ENCODE results near the gene FTO. TPM values are rescaled to one million over a fixed set of nuclear protein-coding genes. Genes with fewer than 3 reads are reported as not detected.

Gene FTO
- total RNA-seq, 1 experiment from 2014 or later, result 57.4 TPM

DNA sequence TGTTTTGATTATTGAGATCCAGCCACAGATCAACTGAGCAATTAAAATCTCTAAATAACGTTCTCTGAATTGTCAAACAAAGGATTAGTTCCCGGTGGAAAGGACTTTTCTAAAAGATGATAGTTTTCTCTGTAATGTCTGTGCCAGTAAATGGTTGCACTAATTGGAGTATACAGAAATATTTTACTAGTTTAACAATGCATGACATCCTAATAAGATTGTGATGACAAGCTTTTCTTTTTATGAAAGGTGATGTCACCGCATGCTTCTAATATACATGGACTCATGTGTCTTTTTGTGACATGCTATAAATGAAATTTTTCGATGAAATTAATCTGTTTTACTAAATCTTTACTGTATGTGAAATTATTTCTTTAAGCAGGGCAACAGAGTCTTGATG is 371.5 kb downstream of the FTO start (continued):
- TF ChIP-seq, protein P1, sequence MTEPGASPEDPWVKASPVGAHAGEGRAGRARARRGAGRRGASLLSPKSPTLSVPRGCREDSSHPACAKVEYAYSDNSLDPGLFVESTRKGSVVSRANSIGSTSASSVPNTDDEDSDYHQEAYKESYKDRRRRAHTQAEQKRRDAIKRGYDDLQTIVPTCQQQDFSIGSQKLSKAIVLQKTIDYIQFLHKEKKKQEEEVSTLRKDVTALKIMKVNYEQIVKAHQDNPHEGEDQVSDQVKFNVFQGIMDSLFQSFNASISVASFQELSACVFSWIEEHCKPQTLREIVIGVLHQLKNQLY (CRISPR knock-in tag; IDR thresholded peaks at IDR 0.05), result no peak

DNA sequence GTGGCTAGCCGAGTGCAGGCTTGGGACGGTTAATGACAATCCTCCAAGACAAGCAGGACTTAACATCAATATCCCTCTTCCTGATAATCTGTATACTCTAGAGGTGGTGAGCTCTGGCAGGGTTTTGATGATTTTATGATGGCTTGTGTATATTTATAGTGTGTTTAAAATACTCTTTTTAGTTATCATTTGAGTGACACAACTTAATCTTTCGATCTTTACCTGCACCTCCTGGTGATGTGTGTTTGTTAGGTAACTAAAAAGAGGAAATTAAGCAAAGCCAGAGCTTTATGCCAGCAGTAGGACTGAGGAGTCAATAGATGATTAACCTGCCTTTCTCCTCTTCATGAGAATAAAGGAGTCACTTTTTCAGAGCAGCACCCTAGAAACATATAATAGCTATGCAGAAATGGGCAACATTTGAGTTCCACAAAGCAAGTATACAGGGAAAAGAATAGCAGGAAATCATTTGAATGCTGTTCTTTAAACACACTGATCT is 372.1 kb downstream of the FTO start:
- Mint-ChIP-seq H3K27me3 (ENCODE audit: low read depth) (no peaks in the 10 kb centered on the region), H3K36me3 (no peaks in the 10 kb centered on the region), H3K4me3 (no peak overlapping the region), H3K9me3 (no peaks in the 10 kb centered on the region), H3K27ac (no peak overlapping the region), H3K4me1 (peaks cover 15% of the 10 kb centered on the region)
- POLR2A ChIA-PET, result no interaction called here
- no peak for DNase-seq (ENCODE audit: low spot score)
- ATAC-seq, result no peak
- CTCF ChIA-PET, result no interaction called here
- TF ChIP-seq NFE2L1 (CRISPR knock-in tag; IDR thresholded peaks at IDR 0.05), result no peak

DNA sequence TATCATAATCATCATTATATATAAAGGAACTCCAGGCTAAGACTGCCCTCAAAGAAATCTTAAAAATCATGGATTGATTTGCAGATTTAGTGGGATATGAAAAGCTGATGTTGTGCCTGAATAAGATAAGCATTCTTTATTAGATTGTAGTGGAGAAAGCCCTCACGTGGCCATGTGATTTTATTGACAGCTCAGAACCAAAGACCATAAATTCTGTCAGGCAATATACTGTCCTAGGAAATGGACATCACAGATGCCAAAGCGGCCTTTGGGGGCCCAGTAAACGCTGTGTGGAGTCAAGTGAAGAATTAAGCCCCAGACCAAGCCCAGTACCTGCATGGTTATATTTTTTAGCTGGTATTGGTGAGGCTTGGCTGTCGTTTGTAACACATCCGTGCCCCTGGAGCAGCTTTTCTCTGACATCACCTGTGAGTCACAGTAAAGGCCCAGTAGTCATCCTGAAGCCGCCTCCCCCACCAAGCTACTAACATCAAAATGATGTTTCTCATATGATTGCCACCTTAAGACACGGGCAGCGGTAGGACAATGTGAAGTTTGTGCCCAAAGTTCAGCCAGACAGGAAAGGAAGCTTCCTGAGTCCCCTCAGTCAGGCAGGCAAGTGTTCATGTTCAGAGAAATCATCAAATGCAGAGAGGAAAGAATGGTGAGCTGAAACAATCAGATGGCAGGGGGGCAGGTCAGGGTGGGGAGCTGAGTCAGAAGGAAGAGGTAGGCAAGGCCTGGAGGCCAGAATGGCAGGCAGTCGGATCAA is 373.3 kb downstream of the FTO start:
- no peak for DNase-seq (ENCODE audit: low spot score)
- Mint-ChIP-seq H3K4me3 (no peak overlapping the region), H3K4me1 (peaks cover 11% of the 10 kb centered on the region), H3K36me3 (no peaks in the 10 kb centered on the region), H3K9me3 (no peaks in the 10 kb centered on the region), H3K27me3 (ENCODE audit: low read depth) (no peaks in the 10 kb centered on the region), H3K27ac (no peak overlapping the region)
- ChIA-PET POLR2A (interaction anchor here (1.0 kb wide), 1 partner anchor 9 kb away, joined by 3 read pairs; no protein-coding TSS in a partner anchor), CTCF (interaction anchor here (0.6 kb wide), 1 partner anchor 1165 kb away, joined by 3 read pairs; no protein-coding TSS in a partner anchor)
- no peak for ATAC-seq
- TF ChIP-seq, protein P2, sequence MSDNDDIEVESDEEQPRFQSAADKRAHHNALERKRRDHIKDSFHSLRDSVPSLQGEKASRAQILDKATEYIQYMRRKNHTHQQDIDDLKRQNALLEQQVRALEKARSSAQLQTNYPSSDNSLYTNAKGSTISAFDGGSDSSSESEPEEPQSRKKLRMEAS (CRISPR knock-in tag; IDR thresholded peaks at IDR 0.05), result no peak
- TF ChIP-seq SOX15 (CRISPR knock-in tag; IDR thresholded peaks at IDR 0.05) (no peak), SMAD3 (CRISPR knock-in tag; IDR thresholded peaks at IDR 0.05; ENCODE audit: borderline replicate concordance) (no peak), CREM (CRISPR knock-in tag; IDR thresholded peaks at IDR 0.05) (no peak), ZBTB21 (CRISPR knock-in tag; IDR thresholded peaks at IDR 0.05; ENCODE audit: borderline replicate concordance) (no peak), CREB1 (CRISPR knock-in tag; IDR thresholded peaks at IDR 0.05) (no peak), FOXJ3 (CRISPR knock-in tag; IDR thresholded peaks at IDR 0.05; ENCODE audit: borderline replicate concordance) (no peak), ETV6 (CRISPR knock-in tag; IDR thresholded peaks at IDR 0.05) (no peak), ATF1 (CRISPR knock-in tag; IDR thresholded peaks at IDR 0.05) (no peak)
- TF ChIP-seq, protein P3, sequence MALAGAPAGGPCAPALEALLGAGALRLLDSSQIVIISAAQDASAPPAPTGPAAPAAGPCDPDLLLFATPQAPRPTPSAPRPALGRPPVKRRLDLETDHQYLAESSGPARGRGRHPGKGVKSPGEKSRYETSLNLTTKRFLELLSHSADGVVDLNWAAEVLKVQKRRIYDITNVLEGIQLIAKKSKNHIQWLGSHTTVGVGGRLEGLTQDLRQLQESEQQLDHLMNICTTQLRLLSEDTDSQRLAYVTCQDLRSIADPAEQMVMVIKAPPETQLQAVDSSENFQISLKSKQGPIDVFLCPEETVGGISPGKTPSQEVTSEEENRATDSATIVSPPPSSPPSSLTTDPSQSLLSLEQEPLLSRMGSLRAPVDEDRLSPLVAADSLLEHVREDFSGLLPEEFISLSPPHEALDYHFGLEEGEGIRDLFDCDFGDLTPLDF (CRISPR knock-in tag; IDR thresholded peaks at IDR 0.05), result no peak
- TF ChIP-seq, protein P4, sequence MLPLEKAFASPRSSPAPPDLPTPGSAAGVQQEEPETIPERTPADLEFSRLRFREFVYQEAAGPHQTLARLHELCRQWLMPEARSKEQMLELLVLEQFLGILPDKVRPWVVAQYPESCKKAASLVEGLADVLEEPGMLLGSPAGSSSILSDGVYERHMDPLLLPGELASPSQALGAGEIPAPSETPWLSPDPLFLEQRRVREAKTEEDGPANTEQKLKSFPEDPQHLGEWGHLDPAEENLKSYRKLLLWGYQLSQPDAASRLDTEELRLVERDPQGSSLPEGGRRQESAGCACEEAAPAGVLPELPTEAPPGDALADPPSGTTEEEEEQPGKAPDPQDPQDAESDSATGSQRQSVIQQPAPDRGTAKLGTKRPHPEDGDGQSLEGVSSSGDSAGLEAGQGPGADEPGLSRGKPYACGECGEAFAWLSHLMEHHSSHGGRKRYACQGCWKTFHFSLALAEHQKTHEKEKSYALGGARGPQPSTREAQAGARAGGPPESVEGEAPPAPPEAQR (CRISPR knock-in tag; IDR thresholded peaks at IDR 0.05), result no peak
- TF ChIP-seq, protein P5, sequence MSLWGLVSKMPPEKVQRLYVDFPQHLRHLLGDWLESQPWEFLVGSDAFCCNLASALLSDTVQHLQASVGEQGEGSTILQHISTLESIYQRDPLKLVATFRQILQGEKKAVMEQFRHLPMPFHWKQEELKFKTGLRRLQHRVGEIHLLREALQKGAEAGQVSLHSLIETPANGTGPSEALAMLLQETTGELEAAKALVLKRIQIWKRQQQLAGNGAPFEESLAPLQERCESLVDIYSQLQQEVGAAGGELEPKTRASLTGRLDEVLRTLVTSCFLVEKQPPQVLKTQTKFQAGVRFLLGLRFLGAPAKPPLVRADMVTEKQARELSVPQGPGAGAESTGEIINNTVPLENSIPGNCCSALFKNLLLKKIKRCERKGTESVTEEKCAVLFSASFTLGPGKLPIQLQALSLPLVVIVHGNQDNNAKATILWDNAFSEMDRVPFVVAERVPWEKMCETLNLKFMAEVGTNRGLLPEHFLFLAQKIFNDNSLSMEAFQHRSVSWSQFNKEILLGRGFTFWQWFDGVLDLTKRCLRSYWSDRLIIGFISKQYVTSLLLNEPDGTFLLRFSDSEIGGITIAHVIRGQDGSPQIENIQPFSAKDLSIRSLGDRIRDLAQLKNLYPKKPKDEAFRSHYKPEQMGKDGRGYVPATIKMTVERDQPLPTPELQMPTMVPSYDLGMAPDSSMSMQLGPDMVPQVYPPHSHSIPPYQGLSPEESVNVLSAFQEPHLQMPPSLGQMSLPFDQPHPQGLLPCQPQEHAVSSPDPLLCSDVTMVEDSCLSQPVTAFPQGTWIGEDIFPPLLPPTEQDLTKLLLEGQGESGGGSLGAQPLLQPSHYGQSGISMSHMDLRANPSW (CRISPR knock-in tag; conservative IDR thresholded peaks at IDR 0.05; ENCODE audit: low read depth), result no peak
- TF ChIP-seq, protein P6, sequence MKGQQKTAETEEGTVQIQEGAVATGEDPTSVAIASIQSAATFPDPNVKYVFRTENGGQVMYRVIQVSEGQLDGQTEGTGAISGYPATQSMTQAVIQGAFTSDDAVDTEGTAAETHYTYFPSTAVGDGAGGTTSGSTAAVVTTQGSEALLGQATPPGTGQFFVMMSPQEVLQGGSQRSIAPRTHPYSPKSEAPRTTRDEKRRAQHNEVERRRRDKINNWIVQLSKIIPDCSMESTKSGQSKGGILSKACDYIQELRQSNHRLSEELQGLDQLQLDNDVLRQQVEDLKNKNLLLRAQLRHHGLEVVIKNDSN (CRISPR knock-in tag; IDR thresholded peaks at IDR 0.05), result no peak
